GM21367 (cell line): ENCODE measurements around the gene IL24.
"Not testable (repeated sequence)": the region's sequence is repeated elsewhere in the genome, so short reads cannot be mapped to it uniquely, and the experiment has no call there.

Source experiments
- ATAC-seq: cut with Tn5 transposase; IDR thresholded peaks from one replicate; pipeline ENCODE4 v1.9.1; 2021; ENCODE audit not compliant: unreplicated experiment

The IL24 gene, protein sequence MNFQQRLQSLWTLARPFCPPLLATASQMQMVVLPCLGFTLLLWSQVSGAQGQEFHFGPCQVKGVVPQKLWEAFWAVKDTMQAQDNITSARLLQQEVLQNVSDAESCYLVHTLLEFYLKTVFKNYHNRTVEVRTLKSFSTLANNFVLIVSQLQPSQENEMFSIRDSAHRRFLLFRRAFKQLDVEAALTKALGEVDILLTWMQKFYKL

DNA sequence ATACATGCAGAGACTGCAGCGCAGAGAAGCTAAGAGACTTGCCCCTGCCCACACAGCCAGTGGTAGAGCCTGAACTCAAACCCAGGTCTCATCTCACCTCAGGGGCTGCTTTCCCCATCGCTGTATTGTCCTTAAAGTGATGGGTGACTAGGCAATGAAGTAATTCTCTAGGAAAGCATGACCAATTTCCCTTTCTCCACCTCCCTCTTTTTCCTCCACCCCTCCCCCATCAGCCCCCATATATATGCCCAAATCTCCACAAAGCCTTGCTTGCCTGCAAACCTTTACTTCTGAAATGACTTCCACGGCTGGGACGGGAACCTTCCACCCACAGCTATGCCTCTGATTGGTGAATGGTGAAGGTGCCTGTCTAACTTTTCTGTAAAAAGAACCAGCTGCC, at the start of gene IL24:
TSS of gene IL24 (plus strand) at position 269 of the 400 bp plus-strand sequence. CDS start 390 bp downstream, outside the sequence.
- ATAC-seq, result no peak

DNA sequence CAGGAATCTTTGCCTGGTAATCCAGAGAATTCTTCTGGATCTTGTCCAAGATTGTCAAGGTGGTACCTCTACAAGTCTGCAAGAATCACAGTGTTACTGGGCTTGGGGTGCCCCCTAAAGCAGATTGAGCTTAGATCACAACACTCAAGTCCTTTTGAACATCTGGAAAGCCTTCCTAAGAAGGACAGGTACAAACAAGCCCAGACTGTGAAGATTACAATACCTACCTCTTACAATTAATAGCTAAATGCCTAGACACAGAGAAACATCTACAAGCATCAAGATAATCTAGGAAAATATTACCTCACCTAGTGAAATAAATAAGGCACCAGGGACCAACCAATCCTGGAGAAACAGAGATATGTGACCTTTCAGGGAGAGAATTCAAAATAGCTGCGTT, 49.3 kb upstream of the IL24 start:
- no peak for ATAC-seq

GRCh38 chr1:206850401-206850800, 46.8 kb upstream of the IL24 start:
- no peak for ATAC-seq

DNA sequence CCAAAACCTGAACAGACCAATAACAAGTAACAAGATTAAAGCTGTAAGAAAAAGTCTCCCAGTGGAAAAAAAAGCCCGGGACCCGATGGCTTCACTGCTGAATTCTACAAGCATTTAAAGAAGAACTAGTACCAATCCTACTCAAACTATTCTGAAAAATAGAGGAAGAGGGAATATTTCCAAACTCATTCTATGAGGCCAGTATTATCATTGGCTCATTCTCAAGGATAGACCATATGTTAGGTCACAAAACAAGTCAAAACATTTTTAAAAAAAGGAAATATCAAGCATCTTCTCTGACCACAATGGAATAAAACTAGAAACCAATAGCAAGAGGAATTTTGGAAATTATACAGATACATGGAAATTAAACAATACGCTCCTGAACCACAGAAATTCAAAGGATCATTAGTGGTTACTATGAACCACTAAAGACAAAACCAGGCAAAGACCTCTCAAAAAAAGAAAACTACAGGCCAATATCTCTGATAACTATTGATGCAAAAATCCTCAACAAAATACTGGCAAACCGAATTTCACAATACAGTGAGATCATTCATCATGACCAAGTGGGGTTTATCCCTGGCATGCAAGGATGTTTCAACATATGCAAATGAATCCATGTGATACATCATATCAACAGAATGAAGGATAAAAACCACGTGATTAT, 45.8 kb upstream of the IL24 start:
- ATAC-seq, result no peak

DNA sequence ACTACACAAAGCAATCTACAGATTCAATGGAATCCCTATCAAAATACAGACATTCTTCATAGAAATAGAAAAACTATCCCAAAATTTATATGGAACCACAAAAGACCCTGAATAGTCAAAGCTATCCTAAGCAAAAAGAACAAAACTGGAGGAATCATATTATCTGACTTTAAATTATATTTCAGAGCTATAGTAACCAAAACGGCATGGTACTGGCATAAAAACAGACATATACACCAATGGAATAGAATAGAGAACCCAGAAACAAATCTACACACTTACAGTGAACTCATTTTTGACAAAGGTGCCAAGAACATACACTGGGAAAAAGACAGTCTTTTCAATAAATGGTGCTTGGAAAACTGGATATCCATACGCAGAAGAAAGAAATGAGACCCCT, 44.6 kb upstream of the IL24 start:
- ATAC-seq, result not testable (repeated sequence)

DNA sequence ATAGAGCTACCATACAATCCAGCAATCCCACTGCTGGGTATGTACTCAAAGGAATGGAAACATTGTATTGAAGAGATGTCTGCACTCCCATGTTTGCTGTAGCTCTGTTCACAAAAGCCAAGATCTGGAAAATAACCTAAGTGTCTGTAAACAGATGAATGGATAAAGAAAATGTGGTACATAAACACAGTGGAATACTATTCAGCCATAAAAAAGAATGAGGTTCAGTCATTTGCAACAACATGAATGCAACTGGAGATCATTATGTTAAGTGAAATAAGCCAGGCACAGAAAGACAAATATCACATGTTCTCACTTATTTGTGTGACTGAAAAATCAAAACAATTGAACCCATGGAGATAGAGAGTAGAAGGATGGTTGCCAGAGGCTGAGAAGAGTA, 43.5 kb upstream of the IL24 start:
- not testable (repeated sequence) for ATAC-seq

- ATAC-seq, result no peak
Observed at GRCh38 chr1:206854401-206855129, 42.7 kb upstream of the IL24 start.

DNA sequence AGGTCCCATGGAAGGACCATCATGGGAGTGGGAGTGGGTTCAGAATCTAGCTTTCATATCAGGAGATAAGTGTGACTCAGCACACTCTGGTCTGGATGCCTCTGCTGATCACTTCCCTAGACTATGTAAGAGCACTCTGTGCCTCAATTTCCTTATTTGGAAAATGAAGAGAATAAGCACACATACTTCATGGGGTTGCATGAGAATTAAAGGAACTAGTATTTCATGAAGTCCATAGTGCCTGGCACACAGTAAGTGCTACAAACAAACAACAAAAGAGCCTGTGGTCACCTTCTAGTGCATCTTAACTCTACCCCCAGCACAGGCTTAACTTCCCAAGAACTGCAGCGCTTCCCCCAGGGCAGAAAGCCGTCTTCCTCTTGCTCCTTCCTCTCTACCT, 41.4 kb upstream of the IL24 start:
- ATAC-seq, result no peak

DNA sequence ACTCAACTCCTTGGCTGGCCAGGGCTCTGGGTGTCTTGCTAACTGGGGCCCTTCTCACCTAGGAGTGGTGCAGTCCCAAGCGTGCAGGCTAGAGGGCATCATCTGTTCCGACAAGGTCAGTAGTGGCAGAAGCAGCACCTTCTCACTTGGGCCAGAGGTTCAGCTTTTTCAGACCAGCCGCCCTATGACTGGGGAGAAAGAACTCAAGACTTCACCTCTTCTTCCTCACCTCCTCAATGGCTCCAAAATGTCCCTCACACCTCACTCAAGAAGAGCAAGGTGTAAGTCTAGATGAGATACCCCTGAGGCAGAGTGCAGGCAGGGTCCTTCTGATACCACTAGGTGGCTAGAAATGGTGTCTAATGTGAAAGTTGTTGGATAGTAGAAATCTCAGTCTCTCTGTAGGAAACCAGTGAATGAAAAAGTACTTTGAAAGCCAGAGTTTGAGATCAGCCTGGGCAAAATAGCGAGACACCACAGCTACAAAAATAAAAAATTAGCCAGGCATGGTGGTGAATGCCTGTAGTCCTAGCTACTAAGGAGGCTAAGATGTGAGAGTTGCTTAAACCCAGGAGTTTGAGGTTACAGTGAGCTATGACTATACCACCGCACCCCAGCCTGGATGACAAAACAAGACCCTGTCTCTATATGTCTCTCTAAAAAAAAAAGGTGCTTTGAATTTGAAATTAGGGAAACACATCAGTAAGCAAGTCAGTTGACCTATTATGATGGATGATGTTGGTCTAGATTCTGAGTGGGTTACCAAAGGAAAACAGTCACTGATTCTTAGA, 40.4 kb upstream of the IL24 start:
- ATAC-seq, result no peak

DNA sequence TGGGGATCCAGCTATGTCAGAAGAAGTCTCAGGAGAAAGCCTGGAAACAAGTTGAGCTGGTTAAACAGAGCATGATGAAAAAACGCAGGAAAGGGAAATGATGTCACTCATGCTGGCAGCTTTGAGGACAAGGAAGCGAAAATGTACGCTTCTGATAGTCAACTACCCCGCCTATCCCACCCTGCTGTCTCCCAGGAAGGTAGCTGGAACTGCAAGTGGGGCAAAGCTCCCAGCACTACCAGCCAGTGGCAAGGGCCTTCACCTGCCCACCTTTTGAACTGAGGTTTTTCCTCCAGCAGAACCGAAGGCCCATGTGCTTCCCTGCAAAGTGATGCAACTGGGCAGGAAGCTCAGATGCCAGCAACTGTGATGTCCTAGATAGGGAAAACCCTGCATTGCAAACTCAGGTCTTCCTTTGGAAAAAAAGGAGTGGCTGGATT, 38.1 kb upstream of the IL24 start:
- no peak for ATAC-seq

- ATAC-seq, result no peak
Observed at GRCh38 chr1:206860165-206860564, 37.1 kb upstream of the IL24 start.

DNA sequence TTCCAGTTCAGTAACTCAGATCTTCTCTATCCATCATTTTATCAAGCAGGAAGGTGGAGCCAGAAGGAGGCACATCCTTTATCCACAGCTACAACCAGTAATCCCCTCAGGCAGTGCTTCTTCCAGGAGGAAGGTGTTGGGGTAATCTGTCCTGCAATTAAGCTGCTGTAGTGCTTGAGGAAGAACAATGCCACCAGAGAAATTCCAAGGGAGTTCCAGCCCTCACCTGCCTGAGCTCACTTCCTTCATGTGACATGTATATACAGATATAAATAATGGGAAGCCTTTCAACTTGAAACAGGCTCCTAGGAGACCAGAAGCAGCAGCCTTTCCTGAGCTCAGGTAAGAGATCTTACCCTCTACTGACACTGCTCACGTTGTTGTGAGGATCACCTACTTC, 34.0 kb upstream of the IL24 start:
- no peak for ATAC-seq

DNA sequence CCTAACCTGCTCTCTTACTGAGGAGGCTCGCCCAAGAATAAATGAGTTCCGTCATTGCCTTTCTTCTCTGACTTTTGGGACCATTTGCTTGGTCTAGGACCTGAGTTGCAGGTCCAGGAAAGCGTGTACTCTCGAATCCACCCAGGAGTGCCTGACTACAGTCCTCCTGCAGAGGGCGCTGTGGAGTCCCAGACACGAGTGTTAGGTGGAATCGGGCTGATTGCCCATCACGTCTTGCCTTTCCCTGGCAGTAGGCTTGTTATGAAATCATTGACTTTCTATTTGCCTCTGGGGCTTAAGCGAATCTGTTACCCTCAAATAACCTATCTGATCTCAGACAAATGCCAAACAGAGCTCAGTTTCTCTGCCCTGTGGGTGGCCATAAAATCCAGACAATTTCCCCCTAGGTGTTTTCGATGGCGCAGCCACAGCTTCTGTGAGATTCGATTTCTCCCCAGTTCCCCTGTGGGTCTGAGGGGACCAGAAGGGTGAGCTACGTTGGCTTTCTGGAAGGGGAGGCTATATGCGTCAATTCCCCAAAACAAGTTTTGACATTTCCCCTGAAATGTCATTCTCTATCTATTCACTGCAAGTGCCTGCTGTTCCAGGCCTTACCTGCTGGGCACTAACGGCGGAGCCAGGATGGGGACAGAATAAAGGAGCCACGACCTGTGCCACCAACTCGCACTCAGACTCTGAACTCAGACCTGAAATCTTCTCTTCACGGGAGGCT, 32.1 kb upstream of the IL24 start, which contains the start of gene IL20:
TSS of gene IL20 (plus strand) at position 685 of the 733 bp plus-strand sequence. CDS start 230 bp downstream, outside the sequence.
- no peak for ATAC-seq

GRCh38 chr1:206866062-206866461, 31.2 kb upstream of the IL24 start:
- ATAC-seq, result no peak

DNA sequence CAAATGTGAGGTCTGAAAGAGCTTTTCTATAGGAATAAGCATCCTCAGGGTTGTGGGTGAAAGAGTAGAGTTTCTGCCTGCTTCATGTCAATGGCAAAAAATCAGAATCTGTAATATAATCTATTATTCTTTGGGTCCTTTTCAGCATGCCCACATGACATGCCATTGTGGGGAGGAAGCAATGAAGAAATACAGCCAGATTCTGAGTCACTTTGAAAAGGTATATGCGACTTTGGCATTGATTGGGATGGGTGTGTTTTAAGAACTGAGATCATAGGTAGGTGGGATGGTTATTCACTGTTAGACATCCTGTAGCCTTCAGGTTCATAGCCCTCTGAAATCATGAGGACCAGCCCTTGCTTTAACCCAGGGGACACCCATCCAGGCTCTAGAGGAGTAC, 30.0 kb upstream of the IL24 start:
- ATAC-seq, result no peak

DNA sequence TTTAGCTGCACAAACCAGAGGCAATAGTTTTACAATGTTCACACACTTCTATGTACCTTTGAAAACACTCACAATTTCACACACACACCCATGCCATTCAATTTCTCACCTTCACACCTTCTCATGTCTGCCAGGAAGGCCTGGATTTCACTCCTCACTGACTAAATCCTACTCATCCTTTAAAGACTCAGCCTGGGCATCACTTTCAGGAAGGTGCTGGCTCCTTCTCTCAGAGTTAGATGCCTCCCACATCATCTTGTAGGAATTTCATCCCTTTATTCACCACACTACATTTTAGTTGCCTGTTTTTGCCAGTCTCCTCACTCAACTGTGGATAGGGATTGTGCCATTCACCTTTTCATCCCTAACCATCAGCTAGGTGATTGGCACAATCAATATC, 29.5 kb upstream of the IL24 start:
- no peak for ATAC-seq

DNA sequence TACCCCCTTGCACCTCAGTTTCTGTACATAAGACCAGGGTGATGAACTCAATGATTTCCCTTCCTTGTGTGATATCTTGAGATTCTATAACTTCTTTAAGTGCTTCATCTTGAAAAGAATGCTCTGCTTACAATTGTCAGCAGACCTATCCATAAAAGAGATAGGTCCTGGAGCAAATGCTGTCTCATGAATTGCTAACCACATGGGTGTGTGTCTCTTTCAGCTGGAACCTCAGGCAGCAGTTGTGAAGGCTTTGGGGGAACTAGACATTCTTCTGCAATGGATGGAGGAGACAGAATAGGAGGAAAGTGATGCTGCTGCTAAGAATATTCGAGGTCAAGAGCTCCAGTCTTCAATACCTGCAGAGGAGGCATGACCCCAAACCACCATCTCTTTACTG, 29.0 kb upstream of the IL24 start:
- ATAC-seq, result no peak

DNA sequence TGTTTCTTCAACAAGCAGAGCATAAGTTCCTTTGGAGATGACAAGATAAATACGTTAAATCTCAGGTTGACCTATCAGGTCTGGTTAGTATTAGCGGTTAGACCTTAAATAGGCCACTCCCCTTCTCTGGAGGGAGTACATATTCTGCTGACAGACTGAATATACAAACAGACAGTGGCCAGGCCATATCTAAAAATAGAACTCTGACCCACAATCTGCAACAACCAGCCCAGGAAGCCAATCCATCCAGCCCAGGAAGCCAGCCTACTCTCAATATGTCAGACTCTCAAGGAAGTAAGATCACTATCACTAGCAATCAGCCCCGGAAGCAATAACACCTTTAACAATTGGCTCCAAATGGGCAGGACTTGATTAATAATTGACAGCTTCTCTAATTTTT, 25.1 kb upstream of the IL24 start:
- no peak for ATAC-seq

DNA sequence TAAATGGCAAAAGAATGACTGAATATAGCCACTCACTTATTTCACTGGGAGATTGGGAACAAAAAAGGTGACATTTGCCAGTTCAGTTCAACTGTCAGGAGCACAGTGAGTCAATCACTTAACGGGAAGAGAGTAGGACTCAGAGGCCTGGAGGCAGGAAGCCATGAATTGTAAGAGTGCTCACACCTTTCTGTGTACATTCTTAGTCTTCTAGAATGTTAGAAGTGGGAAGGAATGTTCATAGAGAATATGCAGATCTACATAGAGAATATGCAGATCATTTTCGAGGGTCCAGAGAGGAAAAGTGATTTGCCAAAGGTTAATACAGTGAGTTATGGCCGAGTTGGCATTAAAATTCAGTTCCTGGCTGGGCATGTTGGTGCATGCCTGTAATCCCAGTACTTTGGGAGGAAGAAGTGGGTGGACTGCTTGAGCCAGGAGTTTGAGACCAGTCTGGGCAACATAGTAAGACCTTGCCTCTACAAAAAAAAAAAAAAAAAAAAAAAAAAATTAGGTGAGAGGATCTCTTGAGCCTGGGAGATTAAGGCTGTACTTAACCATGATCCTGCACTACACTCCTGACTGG, 23.5 kb upstream of the IL24 start:
- ATAC-seq, result no peak

DNA sequence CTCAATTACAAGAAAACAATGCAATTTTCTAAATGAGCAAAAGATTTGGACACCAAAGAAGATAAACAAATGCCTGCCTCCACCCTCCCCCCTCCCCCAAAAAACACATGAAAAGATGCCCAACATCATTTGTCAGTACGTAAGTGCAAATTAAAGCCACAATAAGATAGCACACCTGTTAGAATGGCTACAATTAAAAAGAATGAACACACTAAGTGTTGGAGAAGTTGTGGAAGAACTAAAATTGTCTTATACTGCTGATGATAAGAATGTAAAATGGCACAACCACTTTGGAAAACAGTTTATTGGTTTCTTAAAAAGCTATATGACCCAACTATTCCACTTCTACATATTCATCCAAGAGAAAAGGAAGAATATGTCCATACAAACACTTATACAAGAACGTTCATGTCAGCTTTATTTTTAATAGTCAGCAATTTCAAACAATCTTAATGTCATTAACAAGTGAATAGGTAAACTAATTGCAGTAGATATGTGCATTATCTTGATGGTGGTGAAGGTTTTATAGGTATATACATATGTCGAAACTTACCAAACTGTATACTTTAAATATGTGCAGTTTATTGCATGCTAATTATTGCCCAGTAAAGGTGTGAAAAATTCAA, 21.4 kb upstream of the IL24 start:
- no peak for ATAC-seq
